Endothelial cell of umbilical vein (primary cell): ENCODE data around the gene SUGCT. TPM values are rescaled to one million over a fixed set of nuclear protein-coding genes. Genes with fewer than 3 reads are reported as not detected.

Experiments
- BruUV-seq: library from RNA; stranded (reverse); fragments of 400-500 nt; replicated peaks from 2 replicates; lab custom pipeline; 2021; lab: Mats Ljungman, UMichigan
- CTCF ChIA-PET: fragments of 300-600, 350-600 bp; sonication (Branson Sonifier 250); formaldehyde crosslinking; loops from one replicate; lab custom pipeline; 2021; ENCODE audit warnings: antibody characterized with exemption, inconsistent platforms; lab: Charles Lee
- POLR2A ChIA-PET: fragments of 300-600, 350-600 bp; sonication (Branson Sonifier 250); formaldehyde crosslinking; loops from one replicate; lab custom pipeline; 2021; ENCODE audit warnings: antibody characterized with exemption, inconsistent platforms; lab: Charles Lee
- DNase-seq: peaks from one replicate; pipeline ENCODE4 v3.0.0-alpha.2; 2011; ENCODE audit warnings: low read depth, low spot score
- FAIRE-seq: peaks from 2 replicates; lab custom pipeline; 2011; peaks lifted over from hg19 to GRCh38; lab: Jason Lieb, UNC
- H2AFZ ChIP-seq: 2 replicates; pipeline ENCODE4 v1.6.0; 2012; ENCODE audit warnings: low read depth, low read length, control low read depth, inconsistent platforms
- H3K27ac ChIP-seq: 2 replicates; pipeline ENCODE4 v1.5.1; 2011; ENCODE audit warnings: low read depth, mild to moderate bottlenecking, control low read depth, low read length, moderate library complexity; ENCODE audit not compliant: insufficient read depth
- H3K27me3 ChIP-seq, 2 experiments: 2 replicates each; pipeline versions ENCODE4 v1.6.0 to v1.6.1; 2011; ENCODE audit warnings: low read length in 2 of 2, mixed read lengths in 1 of 2; ENCODE audit not compliant: control insufficient read depth in 2 of 2, insufficient read depth in 2 of 2
- H3K36me3 ChIP-seq, 2 experiments: 2 replicates in 1 of 2; 3 replicates in 1 of 2; pipeline ENCODE4 v1.5.1; 2011; ENCODE audit warnings: low read length in 2 of 2, mild to moderate bottlenecking in 1 of 2, moderate library complexity in 1 of 2; ENCODE audit not compliant: control insufficient read depth in 2 of 2, insufficient read depth in 2 of 2; ENCODE audit errors: extremely low read depth in 1 of 2
- H3K4me1 ChIP-seq: 3 replicates; pipeline ENCODE4 v1.5.1; 2011; ENCODE audit warnings: mild to moderate bottlenecking, low read length; ENCODE audit not compliant: control insufficient read depth, insufficient read depth; ENCODE audit errors: extremely low read depth
- H3K4me2 ChIP-seq: 2 replicates; pipeline ENCODE4 v1.6.1; 2011; ENCODE audit warnings: low read length, control low read depth, mixed read lengths; ENCODE audit not compliant: insufficient read depth
- H3K4me3 ChIP-seq, 3 experiments: fragments of 200-600 bp in 1 of 3; sonication (generic), shearing (Covaris generic) in 1 of 3; replicated peaks in 1 of 3; 2 replicates each; pipeline ENCODE4 v1.5.1; 2011 to 2016; ENCODE audit warnings: control low read depth in 3 of 3, low read length in 3 of 3, mild to moderate bottlenecking in 2 of 3, inconsistent platforms in 1 of 3, low read depth in 1 of 3, moderate library complexity in 1 of 3; ENCODE audit not compliant: insufficient read depth in 1 of 3
- H3K79me2 ChIP-seq: 2 replicates; pipeline ENCODE4 v1.6.0; 2012; ENCODE audit warnings: low read length, inconsistent platforms; ENCODE audit not compliant: control insufficient read depth, insufficient read depth
- H3K9ac ChIP-seq: replicated peaks from 2 replicates; pipeline ENCODE3; 2011; ENCODE audit warnings: low read length, control low read depth; ENCODE audit not compliant: insufficient read depth; ENCODE audit errors: extremely low read depth
- H3K9me1 ChIP-seq: replicated peaks from 3 replicates; pipeline ENCODE4 v1.6.0; 2011; ENCODE audit warnings: mild to moderate bottlenecking, low read length; ENCODE audit not compliant: control insufficient read depth, insufficient read depth; ENCODE audit errors: extremely low read depth
- H3K9me3 ChIP-seq: replicated peaks from 2 replicates; pipeline ENCODE4 v1.5.1; 2012; ENCODE audit warnings: low read length, inconsistent platforms; ENCODE audit not compliant: control insufficient read depth, insufficient read depth
- H4K20me1 ChIP-seq: replicated peaks from 2 replicates; pipeline ENCODE3; 2011; ENCODE audit warnings: mild to moderate bottlenecking, low read length; ENCODE audit not compliant: control insufficient read depth, insufficient read depth; ENCODE audit errors: extremely low read depth
- CTCF ChIP-seq, 2 donors: IDR thresholded peaks; 1 replicate in 1 of 2; 2 replicates in 1 of 2; pipeline ENCODE4 v1.5.1; 2011; ENCODE audit warnings: low read length in 2 of 2, mild to moderate bottlenecking in 2 of 2, moderate library complexity in 2 of 2, control low read depth in 1 of 2, inconsistent platforms in 1 of 2, low read depth in 1 of 2; ENCODE audit not compliant: insufficient read depth in 1 of 2; ENCODE audit errors: extremely low read depth in 1 of 2
- EZH2 ChIP-seq: IDR thresholded peaks from 2 replicates; pipeline ENCODE4 v1.6.1; 2012; ENCODE audit warnings: borderline replicate concordance, low read depth, mild to moderate bottlenecking, moderate library complexity, low read length, inconsistent platforms; ENCODE audit not compliant: severe bottlenecking
- FOS ChIP-seq: IDR thresholded peaks from 2 replicates; pipeline ENCODE4 v1.6.1; 2011; ENCODE audit warnings: mild to moderate bottlenecking, low read length, moderate library complexity, borderline replicate concordance; ENCODE audit not compliant: insufficient read depth
- GATA2 ChIP-seq: IDR thresholded peaks from 2 replicates; pipeline ENCODE4 v1.7.0; 2011; ENCODE audit warnings: low read depth, mild to moderate bottlenecking, moderate library complexity, mixed read lengths, low read length; ENCODE audit not compliant: insufficient read length, insufficient read depth
- JUN ChIP-seq: IDR thresholded peaks from 2 replicates; pipeline ENCODE4 v1.6.1; 2011; ENCODE audit warnings: borderline replicate concordance, low read depth; ENCODE audit not compliant: insufficient read length, insufficient read depth
- MAX ChIP-seq: IDR thresholded peaks from 2 replicates; pipeline ENCODE4 v1.6.1; 2011; ENCODE audit not compliant: insufficient read depth, insufficient read length
- MYC ChIP-seq: IDR thresholded peaks from one replicate; pipeline ENCODE4 v1.6.1; 2011; ENCODE audit warnings: mild to moderate bottlenecking, low read depth, low read length
- POLR2A ChIP-seq: IDR thresholded peaks from 2 replicates; pipeline ENCODE4 v1.6.1; 2012; ENCODE audit warnings: low read depth, mild to moderate bottlenecking, control low read depth, low read length
- POLR2AphosphoS5 ChIP-seq: IDR thresholded peaks from 2 replicates; pipeline ENCODE4 v1.6.1; 2012; ENCODE audit warnings: low read depth, mild to moderate bottlenecking, control low read depth, low read length, moderate library complexity; ENCODE audit not compliant: insufficient read depth
- dilution Hi-C: fragments of 300-500 bp; cut with MboI; formaldehyde crosslinking; loops from one replicate; pipeline ENCODE4 v1.15.0; 2019; ENCODE audit warnings: low sequenced_read_pairs; ENCODE audit not compliant: extremely low pct_ligation_motif_present
- intact Hi-C: fragments of 100-400 bp; cut with micrococcal nuclease; formaldehyde crosslinking; loops from one replicate; pipeline ENCODE4 v1.10.0; 2022
- polyA plus RNA-seq, 4 experiments: library from polyadenylated mRNA; depleted of rRNA in 3 of 4; stranded (reverse) in 3 of 4; unstranded in 1 of 4; fragments of >200 nt; gene quantifications; 2 replicates each; pipeline versions ENCODE4 v1.2.1 to v1.2.3, GENCODE V29; 2011 to 2012; ENCODE audit warnings: missing spikeins in 1 of 4
- total RNA-seq: library from RNA; stranded (reverse); gene quantifications from 2 replicates; pipeline ENCODE4 v1.2.3, GENCODE V29; 2021

The SUGCT gene
- total and polyA plus RNA-seq, 2 donors (not counting 3 experiments of a cell fraction or from before 2014, with no cell fraction given), result 1.2 to 1.4 TPM

DNA sequence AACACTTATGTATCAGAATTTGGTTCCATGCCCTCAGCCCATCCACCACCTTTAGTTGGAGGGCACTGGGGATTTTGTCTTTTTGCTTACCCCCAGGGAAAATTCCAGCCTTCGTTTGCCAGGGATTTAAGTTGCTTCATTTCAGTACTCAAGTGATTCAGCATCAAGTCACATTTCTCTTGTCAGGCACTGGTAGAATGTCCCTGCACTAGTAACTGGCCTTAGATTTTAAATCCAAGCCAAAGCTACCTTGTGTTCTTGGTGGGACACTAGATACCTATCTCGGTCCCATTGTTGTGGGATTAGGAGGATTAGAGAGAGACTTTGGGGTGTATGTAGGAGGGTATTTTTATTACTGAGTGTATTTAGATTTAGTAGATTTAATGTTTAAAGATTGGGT lies 613.1 kb downstream of the SUGCT start:
- no peak overlapping the region for H3K4me2 ChIP-seq
- no peaks in the 10 kb centered on the region for H3K9me3 ChIP-seq
- no peaks in the 10 kb centered on the region for H3K79me2 ChIP-seq
- no peak for FAIRE-seq
- H3K36me3 ChIP-seq, result no peaks in the 10 kb centered on the region
- ChIA-PET POLR2A (no interaction called here), CTCF (no interaction called here)
- H3K27me3 ChIP-seq, result no peaks in the 10 kb centered on the region
- no peak for DNase-seq
- no peaks in the 10 kb centered on the region for H4K20me1 ChIP-seq
- TF ChIP-seq MYC, result no peak
- TF ChIP-seq JUN, result no peak
- no peak for TF ChIP-seq POLR2AphosphoS5
- no peak for TF ChIP-seq FOS
- TF ChIP-seq POLR2A, result no peak
- no peak for TF ChIP-seq CTCF (IDR thresholded peaks at IDR 0.05; ENCODE audit: extremely low read depth in 1 of 2, insufficient read depth in 1 of 2, low read depth in 1 of 2, low read length in 2 of 2)
- no peak for TF ChIP-seq EZH2
- no peak for TF ChIP-seq MAX
- no peak for TF ChIP-seq GATA2
- no peak overlapping the region for H3K27ac ChIP-seq
- intact Hi-C loops (no loop called here), dilution Hi-C loops (no loop called here)
- no TSS peak for BruUV-seq
- H3K4me1 ChIP-seq, result no peaks in the 10 kb centered on the region
- no peak overlapping the region for H3K4me3 ChIP-seq
- H2AFZ ChIP-seq, result no peak overlapping the region
- no peak overlapping the region for H3K9ac ChIP-seq
- no peaks in the 10 kb centered on the region for H3K9me1 ChIP-seq
